Measurements from ENCODE around the gene PRKD2.

PRKD2 gene

GRCh38 chr19:46717034-46717715 is at the start of gene PRKD2:
Gene PRKD2, minus strand, starts transcription at chr19:46717114. Its CDS starts 744 bp downstream, at chr19:46716370.
- no peak for TF ChIP-seq GATA2 (IDR thresholded peaks at IDR 0.05; ENCODE audit: low read depth, low read length)
- no peak for TF ChIP-seq GATA3 (IDR thresholded peaks at IDR 0.05; ENCODE audit: low read depth, low read length)

- TF ChIP-seq GATA3 (IDR thresholded peaks at IDR 0.05; ENCODE audit: low read depth, low read length) (no peak), GATA2 (IDR thresholded peaks at IDR 0.05; ENCODE audit: low read depth, low read length) (no peak)
Measured at GRCh38 chr19:46764817-46765291, 47.9 kb upstream of the PRKD2 start.

GRCh38 chr19:46762245-46762890 is 45.5 kb upstream of the PRKD2 start:
- TF ChIP-seq GATA2 (IDR thresholded peaks at IDR 0.05; ENCODE audit: low read depth, low read length), result no peak
- TF ChIP-seq GATA3 (IDR thresholded peaks at IDR 0.05; ENCODE audit: low read depth, low read length), result no peak

GRCh38 chr19:46761418-46761831 is 44.5 kb upstream of the PRKD2 start:
- no peak for TF ChIP-seq GATA2 (IDR thresholded peaks at IDR 0.05; ENCODE audit: low read depth, low read length)
- TF ChIP-seq GATA3 (IDR thresholded peaks at IDR 0.05; ENCODE audit: low read depth, low read length), result no peak

GRCh38 chr19:46760363-46760762 is 43.4 kb upstream of the PRKD2 start:
- TF ChIP-seq GATA3 (IDR thresholded peaks at IDR 0.05; ENCODE audit: low read depth, low read length) (no peak), GATA2 (IDR thresholded peaks at IDR 0.05; ENCODE audit: low read depth, low read length) (no peak)

GRCh38 chr19:46759817-46760333 is 43.0 kb upstream of the PRKD2 start:
- TF ChIP-seq GATA3 (IDR thresholded peaks at IDR 0.05; ENCODE audit: low read depth, low read length), result no peak
- no peak for TF ChIP-seq GATA2 (IDR thresholded peaks at IDR 0.05; ENCODE audit: low read depth, low read length)

- TF ChIP-seq GATA3 (IDR thresholded peaks at IDR 0.05; ENCODE audit: low read depth, low read length), result no peak
- TF ChIP-seq GATA2 (IDR thresholded peaks at IDR 0.05; ENCODE audit: low read depth, low read length), result no peak
Measured at GRCh38 chr19:46759206-46759605, 42.3 kb upstream of the PRKD2 start.

GRCh38 chr19:46756544-46756888 is 39.6 kb upstream of the PRKD2 start:
- no peak for TF ChIP-seq GATA3 (IDR thresholded peaks at IDR 0.05; ENCODE audit: low read depth, low read length)
- no peak for TF ChIP-seq GATA2 (IDR thresholded peaks at IDR 0.05; ENCODE audit: low read depth, low read length)

GRCh38 chr19:46755853-46756543 is 39.1 kb upstream of the PRKD2 start:
- TF ChIP-seq GATA3 (IDR thresholded peaks at IDR 0.05; ENCODE audit: low read depth, low read length), result no peak
- no peak for TF ChIP-seq GATA2 (IDR thresholded peaks at IDR 0.05; ENCODE audit: low read depth, low read length)

- TF ChIP-seq GATA3 (IDR thresholded peaks at IDR 0.05; ENCODE audit: low read depth, low read length) (no peak), GATA2 (IDR thresholded peaks at IDR 0.05; ENCODE audit: low read depth, low read length) (no peak)
Measured at GRCh38 chr19:46755077-46755852, 38.4 kb upstream of the PRKD2 start.

GRCh38 chr19:46753420-46754155 is 36.7 kb upstream of the PRKD2 start:
- no peak for TF ChIP-seq GATA3 (IDR thresholded peaks at IDR 0.05; ENCODE audit: low read depth, low read length)
- no peak for TF ChIP-seq GATA2 (IDR thresholded peaks at IDR 0.05; ENCODE audit: low read depth, low read length)

- TF ChIP-seq GATA3 (IDR thresholded peaks at IDR 0.05; ENCODE audit: low read depth, low read length), result no peak
Measured at GRCh38 chr19:46748325-46749109, 31.6 kb upstream of the PRKD2 start.
